Measurements from ENCODE around the gene ZIC2.

ZIC2 gene

GRCh38 chr13:99959540-99960230, 21.9 kb upstream of the ZIC2 start:
- DNase-seq, result no peak

GRCh38 chr13:99960663-99961311, 20.8 kb upstream of the ZIC2 start:
- DNase-seq, result no peak

- DNase-seq, result no peak
These were observed 19.9 kb upstream of the ZIC2 start for GRCh38 chr13:99961636-99962035.

GRCh38 chr13:99962242-99962641, 19.3 kb upstream of the ZIC2 start:
- no peak for DNase-seq

GRCh38 chr13:99963816-99964339, 17.7 kb upstream of the ZIC2 start:
- no peak for DNase-seq

GRCh38 chr13:99965329-99966000, 16.1 kb upstream of the ZIC2 start:
- no peak for DNase-seq

- DNase-seq, result no peak
These were observed 15.3 kb upstream of the ZIC2 start for GRCh38 chr13:99966064-99966805.

GRCh38 chr13:99967498-99967868, 14.1 kb upstream of the ZIC2 start:
- DNase-seq, result no peak

GRCh38 chr13:99967869-99968520, 13.6 kb upstream of the ZIC2 start:
- DNase-seq, result no peak

GRCh38 chr13:99968521-99969452, 12.8 kb upstream of the ZIC2 start:
- DNase-seq, result no peak

GRCh38 chr13:99969453-99969918, 12.1 kb upstream of the ZIC2 start:
- DNase-seq, result no peak

GRCh38 chr13:99969919-99970650, 11.5 kb upstream of the ZIC2 start:
- DNase-seq, result peak; percentile 51 to 61

- no peak for DNase-seq
These were observed 10.7 kb upstream of the ZIC2 start for GRCh38 chr13:99970651-99971575.

GRCh38 chr13:99971576-99972189, 9.9 kb upstream of the ZIC2 start, which contains the start of gene ZIC5:
ZIC5 (minus strand) TSS chr13:99971767; CDS start chr13:99971603, 164 bp downstream.
- DNase-seq, result no peak

- no peak for DNase-seq
These were observed 9.3 kb upstream of the ZIC2 start for GRCh38 chr13:99972190-99972731.

GRCh38 chr13:99973163-99973807, 8.3 kb upstream of the ZIC2 start:
- DNase-seq, result no peak

- no peak for DNase-seq
These were observed 7.8 kb upstream of the ZIC2 start for GRCh38 chr13:99973808-99974185.

GRCh38 chr13:99974296-99974938, 7.2 kb upstream of the ZIC2 start:
- no peak for DNase-seq
